CD14-positive monocyte (primary cell): ENCODE measurements around the gene LAMP1. TPM values are rescaled to one million over a fixed set of nuclear protein-coding genes. Genes with fewer than 3 reads are reported as not detected.

Source experiments
- DNase-seq, 3 donors: peaks; one replicate each; pipeline ENCODE4 v3.0.0-alpha.2; 2011 to 2022
- H2AFZ ChIP-seq: 2 replicates; pipeline ENCODE4 v1.6.0; 2012; ENCODE audit warnings: mild to moderate bottlenecking, low read depth, low read length, inconsistent platforms; ENCODE audit not compliant: insufficient read depth, poor library complexity, severe bottlenecking
- H3K27ac ChIP-seq, 2 donors: 1 replicate in 1 of 2; 2 replicates in 1 of 2; pipeline ENCODE4 v1.5.1; 2012 to 2013; ENCODE audit warnings: low read length in 2 of 2, control low read depth in 1 of 2, inconsistent platforms in 1 of 2, low read depth in 1 of 2, mild to moderate bottlenecking in 1 of 2
- H3K27me3 ChIP-seq, 2 donors: one replicate each; pipeline versions ENCODE4 v1.6.0 to v1.6.1; 2011 to 2013; ENCODE audit warnings: low read length in 2 of 2; ENCODE audit not compliant: control insufficient read depth in 2 of 2, insufficient read depth in 2 of 2
- H3K36me3 ChIP-seq, 2 donors: replicated peaks in 1 of 2; 1 replicate in 1 of 2; 2 replicates in 1 of 2; pipeline versions ENCODE4 v1.5.1 to v1.6.1; 2012 to 2013; ENCODE audit warnings: low read length in 2 of 2, control low read depth in 1 of 2, inconsistent platforms in 1 of 2, mild to moderate bottlenecking in 1 of 2; ENCODE audit not compliant: insufficient read depth in 2 of 2, control insufficient read depth in 1 of 2
- H3K4me1 ChIP-seq, 2 donors: 1 replicate in 1 of 2; 2 replicates in 1 of 2; pipeline versions ENCODE4 v1.5.1 to v1.6.1; 2012 to 2013; ENCODE audit warnings: low read length in 2 of 2, control low read depth in 1 of 2, inconsistent platforms in 1 of 2, mild to moderate bottlenecking in 1 of 2, moderate library complexity in 1 of 2; ENCODE audit not compliant: insufficient read depth in 2 of 2, control insufficient read depth in 1 of 2
- H3K4me2 ChIP-seq: replicated peaks from 2 replicates; pipeline ENCODE3; 2012; ENCODE audit warnings: low read length, moderate library complexity, mild to moderate bottlenecking; ENCODE audit not compliant: poor library complexity, severe bottlenecking; ENCODE audit errors: extremely low read depth
- H3K4me3 ChIP-seq, 3 experiments: fragments of 200-600 bp in 1 of 3; sonication (generic) in 1 of 3; replicated peaks in 1 of 3; 1 replicate in 2 of 3; 2 replicates in 1 of 3; pipeline ENCODE4 v1.5.1; 2011 to 2013; ENCODE audit warnings: low read length in 3 of 3, mild to moderate bottlenecking in 3 of 3, control low read depth in 2 of 3, low read depth in 2 of 3, inconsistent platforms in 1 of 3, moderate library complexity in 1 of 3
- H3K79me2 ChIP-seq: 2 replicates; pipeline ENCODE4 v1.6.0; 2012; ENCODE audit warnings: mild to moderate bottlenecking, control low read depth, inconsistent platforms, low read length, moderate library complexity; ENCODE audit not compliant: insufficient read depth
- H3K9ac ChIP-seq: 2 replicates; pipeline ENCODE4 v1.6.0; 2017; ENCODE audit warnings: low read length, mild to moderate bottlenecking; ENCODE audit not compliant: insufficient read depth, poor library complexity, severe bottlenecking
- H3K9me3 ChIP-seq, 2 donors: replicated peaks in 1 of 2; 1 replicate in 1 of 2; 2 replicates in 1 of 2; pipeline versions ENCODE4 v1.5.1 to v1.6.1; 2012 to 2013; ENCODE audit warnings: low read length in 2 of 2, control low read depth in 1 of 2; ENCODE audit not compliant: control insufficient read depth in 1 of 2, insufficient read depth in 1 of 2
- H4K20me1 ChIP-seq: 2 replicates; pipeline ENCODE4 v1.6.0; 2012; ENCODE audit warnings: mild to moderate bottlenecking, low read length, control low read depth, moderate library complexity; ENCODE audit not compliant: insufficient read depth
- H3K27ac Mint-ChIP-seq, 7 donors: one replicate each; pipeline ENCODE4 v1.8.0; 2020; ENCODE audit warnings: mild to moderate bottlenecking in 7 of 7, mixed read lengths in 7 of 7, moderate library complexity in 6 of 7, inconsistent platforms in 2 of 7
- H3K27me3 Mint-ChIP-seq, 3 donors: one replicate each; pipeline ENCODE4 v1.8.0; 2021 to 2022; ENCODE audit warnings: low read depth in 3 of 3, mild to moderate bottlenecking in 3 of 3, mixed read lengths in 3 of 3, moderate library complexity in 3 of 3, inconsistent platforms in 1 of 3
- H3K36me3 Mint-ChIP-seq, 2 donors: one replicate each; pipeline ENCODE4 v1.8.0; 2020; ENCODE audit warnings: mixed read lengths in 2 of 2, inconsistent platforms in 1 of 2, mild to moderate bottlenecking in 1 of 2
- H3K4me1 Mint-ChIP-seq: one replicate; pipeline ENCODE4 v1.8.0; 2020; ENCODE audit warnings: mild to moderate bottlenecking, mixed read lengths
- H3K4me3 Mint-ChIP-seq, 2 donors: one replicate each; pipeline ENCODE4 v1.8.0; 2020; ENCODE audit warnings: mild to moderate bottlenecking in 2 of 2, mixed read lengths in 2 of 2, moderate library complexity in 1 of 2
- H3K9me3 Mint-ChIP-seq, 7 donors: one replicate each; pipeline ENCODE4 v1.8.0; 2020 to 2022; ENCODE audit warnings: mixed read lengths in 7 of 7, mild to moderate bottlenecking in 6 of 7, moderate library complexity in 6 of 7, inconsistent platforms in 2 of 7
- WGBS: methylation state at CpG from one replicate; pipeline ENCODE4 v1.1.5; 2013; ENCODE audit warnings: missing lambda C conversion rate; ENCODE audit not compliant: insufficient coverage; 5-methylcytosine and 5-hydroxymethylcytosine counted together
- intact Hi-C, 2 donors: fragments of 100-400 bp; cut with micrococcal nuclease; formaldehyde crosslinking; loops; one replicate each; pipeline versions ENCODE4 v1.15.0 to v1.15.1; 2023
- polyA plus RNA-seq, 3 donors: library from polyadenylated mRNA; depleted of rRNA in 1 of 3; unstranded in 2 of 3; stranded (reverse) in 1 of 3; fragments of 300-500 nt in 2 of 3; fragments of >200 nt in 1 of 3; fragmentation: Illumina TruSeq in 2 of 3; gene quantifications; 1 replicate in 2 of 3; 2 replicates in 1 of 3; pipeline ENCODE4 v1.2.3, GENCODE V29; 2012 to 2021
- TF ChIP-seq, protein P1 (sequence below): fragments of 200-600 bp; IDR thresholded peaks from one replicate; pipeline ENCODE4 v1.8.0; 2022; ENCODE audit warnings: antibody characterized with exemption, mild to moderate bottlenecking

The LAMP1 gene
- polyA plus RNA-seq, 3 donors: 22.0 to 122 (median 24.5) TPM

DNA sequence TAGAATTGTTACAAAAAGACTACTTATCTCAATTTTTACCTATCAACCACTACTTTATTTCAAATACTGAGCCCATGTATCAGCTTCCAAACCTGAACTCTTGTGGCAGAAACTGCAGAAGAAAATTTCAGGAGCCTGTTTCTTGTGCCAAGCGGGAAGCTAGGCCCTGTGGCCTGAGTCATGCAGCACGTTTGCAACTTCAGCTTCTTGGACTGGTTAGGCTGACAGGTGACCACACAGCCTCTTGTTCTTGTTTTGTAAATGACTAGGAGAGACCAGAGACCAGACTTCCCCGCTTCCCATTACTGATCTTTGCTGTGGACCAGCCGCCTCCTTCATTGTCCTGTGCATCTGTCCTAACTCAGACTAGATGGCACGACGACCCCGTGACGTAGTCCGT lies 3.4 kb upstream of the LAMP1 start:
- Histone ChIP-seq H3K4me1 (peaks cover 26 to 42% of the 10 kb centered on the region in 2 donors), H3K36me3 (no peaks in the 10 kb centered on the region), H2AFZ (no peak overlapping the region), H3K9ac (no peak overlapping the region), H4K20me1 (peaks cover 10% of the 10 kb centered on the region), H3K4me2 (no peak overlapping the region), H3K4me3 (no peak overlapping the region), H3K27ac (no peak overlapping the region), H3K79me2 (peaks cover 15% of the 10 kb centered on the region), H3K9me3 (peaks cover 0 to 4% of the 10 kb centered on the region in 2 donors), H3K27me3 (peaks cover 2 to 31% of the 10 kb centered on the region in 2 donors)
- intact Hi-C loops: loop anchor here (10.0 kb wide), 3 partner anchors 79 to 709 kb away; partner anchors contain the start of genes DCUN1D2 (in 2 of the 2) and TUBGCP3 (in 1 of the 2)
- no peak for DNase-seq
- H3K27ac Mint-ChIP-seq: no peak overlapping the region
- WGBS: 50% methylated on average over 2 of the region's 9 CpGs
- peaks cover 1 to 4% of the 10 kb centered on the region in 2 donors for H3K36me3 Mint-ChIP-seq
- TF ChIP-seq, protein P1, sequence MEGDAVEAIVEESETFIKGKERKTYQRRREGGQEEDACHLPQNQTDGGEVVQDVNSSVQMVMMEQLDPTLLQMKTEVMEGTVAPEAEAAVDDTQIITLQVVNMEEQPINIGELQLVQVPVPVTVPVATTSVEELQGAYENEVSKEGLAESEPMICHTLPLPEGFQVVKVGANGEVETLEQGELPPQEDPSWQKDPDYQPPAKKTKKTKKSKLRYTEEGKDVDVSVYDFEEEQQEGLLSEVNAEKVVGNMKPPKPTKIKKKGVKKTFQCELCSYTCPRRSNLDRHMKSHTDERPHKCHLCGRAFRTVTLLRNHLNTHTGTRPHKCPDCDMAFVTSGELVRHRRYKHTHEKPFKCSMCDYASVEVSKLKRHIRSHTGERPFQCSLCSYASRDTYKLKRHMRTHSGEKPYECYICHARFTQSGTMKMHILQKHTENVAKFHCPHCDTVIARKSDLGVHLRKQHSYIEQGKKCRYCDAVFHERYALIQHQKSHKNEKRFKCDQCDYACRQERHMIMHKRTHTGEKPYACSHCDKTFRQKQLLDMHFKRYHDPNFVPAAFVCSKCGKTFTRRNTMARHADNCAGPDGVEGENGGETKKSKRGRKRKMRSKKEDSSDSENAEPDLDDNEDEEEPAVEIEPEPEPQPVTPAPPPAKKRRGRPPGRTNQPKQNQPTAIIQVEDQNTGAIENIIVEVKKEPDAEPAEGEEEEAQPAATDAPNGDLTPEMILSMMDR: no peak
- no peak overlapping the region for H3K4me3 Mint-ChIP-seq
- peaks cover 29 to 49% (median 34%) of the 10 kb centered on the region in 3 donors for H3K27me3 Mint-ChIP-seq
- H3K9me3 Mint-ChIP-seq: peaks cover 3 to 11% (median 6%) of the 10 kb centered on the region in 7 donors
- H3K4me1 Mint-ChIP-seq: peaks cover 34% of the 10 kb centered on the region

DNA sequence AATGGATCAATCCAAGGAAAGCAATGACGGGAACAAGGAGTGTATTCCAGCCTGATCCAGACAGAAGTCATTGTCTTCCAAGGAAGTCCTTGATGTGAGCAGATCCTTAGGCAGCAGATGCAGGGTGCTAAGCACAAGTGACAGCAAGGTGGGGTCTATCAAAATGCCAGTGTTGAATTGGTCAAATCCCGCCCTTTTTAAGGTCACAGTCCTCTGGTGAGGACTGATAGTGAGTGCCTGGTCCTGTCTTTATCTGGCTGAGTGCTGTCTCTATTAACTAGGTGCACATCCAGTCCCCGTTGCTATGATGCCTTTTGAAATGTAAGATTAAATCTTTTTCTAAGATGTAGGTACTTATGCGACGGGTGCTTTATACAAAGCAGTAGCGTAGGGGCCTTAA lies 1.3 kb upstream of the LAMP1 start:
- no peak overlapping the region for H3K9ac ChIP-seq
- H3K4me1 ChIP-seq: peaks cover 42 to 62% of the 10 kb centered on the region in 2 donors
- H3K36me3 ChIP-seq: no peaks in the 10 kb centered on the region
- DNase-seq: no peak
- TF ChIP-seq, protein P1: no peak
- H3K4me1 Mint-ChIP-seq: peaks cover 48% of the 10 kb centered on the region
- H3K79me2 ChIP-seq: peaks cover 36% of the 10 kb centered on the region
- no peak overlapping the region for H3K27ac Mint-ChIP-seq
- WGBS: 100% methylated on average over 1 of the region's 6 CpGs
- intact Hi-C loops: loop anchor here (2.0 to 10.0 kb wide), 5 partner anchors 81 to 711 kb away; partner anchors contain the start of genes DCUN1D2 (in 2 of the 2), CUL4A (in 1 of the 2), PCID2 (in 1 of the 2) and TUBGCP3 (in 1 of the 2)
- no peak overlapping the region for H3K27ac ChIP-seq
- H3K27me3 ChIP-seq: peaks cover 2 to 16% of the 10 kb centered on the region in 2 donors
- peaks cover 0 to 4% of the 10 kb centered on the region in 2 donors for H3K9me3 ChIP-seq
- H3K9me3 Mint-ChIP-seq: peaks cover 3 to 10% (median 6%) of the 10 kb centered on the region in 7 donors
- peaks cover 14 to 31% (median 26%) of the 10 kb centered on the region in 3 donors for H3K27me3 Mint-ChIP-seq
- no peak overlapping the region for H2AFZ ChIP-seq
- no peak overlapping the region for H3K4me3 ChIP-seq
- no peak overlapping the region for H3K4me2 ChIP-seq
- peaks cover 5 to 6% of the 10 kb centered on the region in 2 donors for H3K36me3 Mint-ChIP-seq
- peaks cover 31% of the 10 kb centered on the region for H4K20me1 ChIP-seq
- H3K4me3 Mint-ChIP-seq: no peak overlapping the region
